ENCODE data around the gene RNF152.

DNA sequence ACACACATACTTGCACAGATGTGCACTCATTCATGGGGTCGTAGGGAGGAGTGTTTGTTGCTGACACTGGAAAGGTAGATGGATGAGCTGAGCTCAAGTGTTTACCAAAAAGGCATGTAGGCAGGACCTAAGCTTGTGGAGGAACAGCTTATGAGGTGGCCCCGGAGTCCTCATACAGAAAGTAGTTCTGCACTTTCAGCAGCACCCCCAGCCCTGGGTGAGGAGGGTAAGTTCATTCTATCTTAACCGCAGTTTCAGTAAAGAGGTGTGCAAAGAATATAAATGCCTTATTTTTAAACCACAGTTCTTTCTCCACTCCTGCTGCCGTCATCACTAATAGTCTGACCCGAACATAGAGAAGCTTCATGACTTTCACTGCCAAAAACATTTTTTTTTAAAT, 31.7 kb upstream of the RNF152 start:
- TF ChIP-seq ZFP30 (CRISPR knock-in tag; IDR thresholded peaks at IDR 0.05) (no peak), PATZ1 (CRISPR knock-in tag; IDR thresholded peaks at IDR 0.05; ENCODE audit: borderline replicate concordance) (no peak), ZFP3 (CRISPR knock-in tag; IDR thresholded peaks at IDR 0.05) (no peak)
